ENCODE data around the gene GNA14.

Gene GNA14

GRCh38 chr9:77604316-77604715 lies 43.8 kb downstream of the GNA14 start:
- TF ChIP-seq GATA1 (IDR thresholded peaks at IDR 0.05; ENCODE audit: low read depth, low read length) (no peak), POLR2A (IDR thresholded peaks at IDR 0.05; ENCODE audit: low read length) (no peak)

GRCh38 chr9:77602852-77603251 lies 45.3 kb downstream of the GNA14 start:
- TF ChIP-seq GATA1 (IDR thresholded peaks at IDR 0.05; ENCODE audit: low read depth, low read length), result no peak
- TF ChIP-seq POLR2A (IDR thresholded peaks at IDR 0.05; ENCODE audit: low read length), result no peak
- DNase-seq, result no peak

More at GRCh38 chr9:77604316-77604715, 43.8 kb downstream of the GNA14 start:
- no peak for DNase-seq

DNA sequence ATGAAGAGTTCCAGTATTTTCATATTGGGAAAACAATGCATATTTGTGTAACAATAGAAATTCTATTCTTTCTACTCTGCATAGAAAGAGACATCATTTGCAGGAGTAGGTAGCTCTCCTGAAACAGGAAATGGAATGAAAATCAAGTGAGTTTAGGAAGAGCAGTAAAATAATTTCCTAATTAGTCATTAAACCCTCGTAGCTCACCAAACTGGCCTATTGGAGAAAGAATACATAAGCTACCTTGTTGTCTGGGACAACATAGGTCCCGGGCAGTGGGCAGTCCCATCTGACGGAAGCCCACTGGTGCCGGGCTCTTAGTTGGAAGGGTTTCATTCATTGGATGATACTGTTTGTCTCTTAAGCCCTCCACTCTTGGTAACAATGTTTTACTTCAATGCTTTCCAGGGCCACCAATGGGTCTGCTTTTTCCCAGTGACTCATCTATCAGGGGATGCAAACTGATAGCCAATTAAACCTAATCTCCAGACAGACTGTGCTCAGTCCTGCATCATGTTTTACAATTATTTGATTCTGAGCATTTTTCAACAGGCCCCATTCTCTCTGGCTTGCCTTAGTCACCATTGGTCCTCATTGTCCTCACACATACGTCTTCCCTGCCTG lies 46.5 kb downstream of the GNA14 start:
- no peak for TF ChIP-seq POLR2A (IDR thresholded peaks at IDR 0.05; ENCODE audit: low read length)
- no peak for TF ChIP-seq GATA1 (IDR thresholded peaks at IDR 0.05; ENCODE audit: low read depth, low read length)
- DNase-seq, result no peak

- no peak for DNase-seq
- TF ChIP-seq POLR2A (IDR thresholded peaks at IDR 0.05; ENCODE audit: low read length), result no peak
- no peak for TF ChIP-seq GATA1 (IDR thresholded peaks at IDR 0.05; ENCODE audit: low read depth, low read length)
These were observed 47.3 kb downstream of the GNA14 start for GRCh38 chr9:77600810-77601209.

- DNase-seq, result no peak
- TF ChIP-seq GATA1 (IDR thresholded peaks at IDR 0.05; ENCODE audit: low read depth, low read length) (no peak), POLR2A (IDR thresholded peaks at IDR 0.05; ENCODE audit: low read length) (no peak)
These were observed 48.6 kb downstream of the GNA14 start for GRCh38 chr9:77599492-77599891.

- DNase-seq, result no peak
- TF ChIP-seq GATA1 (IDR thresholded peaks at IDR 0.05; ENCODE audit: low read depth, low read length) (no peak), POLR2A (IDR thresholded peaks at IDR 0.05; ENCODE audit: low read length) (no peak)
These were observed 49.1 kb downstream of the GNA14 start for GRCh38 chr9:77598991-77599390.

DNA sequence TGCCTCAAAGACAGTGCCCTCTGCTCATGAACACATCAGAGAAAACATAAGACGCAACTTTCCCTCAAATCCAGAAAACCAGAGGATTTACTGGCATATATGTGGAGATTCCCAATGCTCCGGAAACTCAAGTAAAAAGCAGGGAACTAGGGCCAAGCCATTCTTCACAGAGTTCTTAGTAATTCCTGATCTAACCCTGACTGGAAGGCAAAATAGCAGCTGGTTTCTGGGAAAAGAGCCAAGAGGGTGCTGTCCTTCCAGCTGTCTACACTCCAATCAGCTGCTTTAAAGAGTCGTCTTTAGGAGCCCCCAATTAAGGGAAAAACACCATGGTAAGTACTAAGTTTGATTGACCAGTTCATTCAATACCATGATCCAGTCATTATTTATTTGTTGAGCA lies 49.6 kb downstream of the GNA14 start:
- TF ChIP-seq GATA1 (IDR thresholded peaks at IDR 0.05; ENCODE audit: low read depth, low read length) (no peak), POLR2A (IDR thresholded peaks at IDR 0.05; ENCODE audit: low read length) (no peak)
- DNase-seq, result no peak

DNA sequence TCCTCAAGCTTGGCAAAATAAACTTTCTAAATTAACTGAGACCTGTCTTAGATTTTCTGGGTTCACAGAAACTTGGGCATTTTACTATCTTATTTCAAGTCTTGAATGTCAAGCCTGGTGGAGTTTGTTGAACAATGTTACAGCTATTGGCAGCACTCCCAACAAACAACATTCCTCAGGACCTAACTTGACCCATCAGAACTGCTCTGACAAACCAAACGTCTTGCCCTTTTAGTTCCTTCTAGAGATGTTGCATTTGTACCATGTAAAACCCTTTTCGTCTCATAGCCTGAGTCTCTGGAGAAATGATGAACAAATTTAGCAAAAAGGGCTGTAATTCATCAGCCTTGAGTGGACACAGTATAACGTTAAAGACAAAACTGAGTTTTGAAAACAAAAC lies 51.1 kb downstream of the GNA14 start:
- DNase-seq, result no peak
- TF ChIP-seq GATA1 (IDR thresholded peaks at IDR 0.05; ENCODE audit: low read depth, low read length), result no peak
- no peak for TF ChIP-seq POLR2A (IDR thresholded peaks at IDR 0.05; ENCODE audit: low read length)

DNA sequence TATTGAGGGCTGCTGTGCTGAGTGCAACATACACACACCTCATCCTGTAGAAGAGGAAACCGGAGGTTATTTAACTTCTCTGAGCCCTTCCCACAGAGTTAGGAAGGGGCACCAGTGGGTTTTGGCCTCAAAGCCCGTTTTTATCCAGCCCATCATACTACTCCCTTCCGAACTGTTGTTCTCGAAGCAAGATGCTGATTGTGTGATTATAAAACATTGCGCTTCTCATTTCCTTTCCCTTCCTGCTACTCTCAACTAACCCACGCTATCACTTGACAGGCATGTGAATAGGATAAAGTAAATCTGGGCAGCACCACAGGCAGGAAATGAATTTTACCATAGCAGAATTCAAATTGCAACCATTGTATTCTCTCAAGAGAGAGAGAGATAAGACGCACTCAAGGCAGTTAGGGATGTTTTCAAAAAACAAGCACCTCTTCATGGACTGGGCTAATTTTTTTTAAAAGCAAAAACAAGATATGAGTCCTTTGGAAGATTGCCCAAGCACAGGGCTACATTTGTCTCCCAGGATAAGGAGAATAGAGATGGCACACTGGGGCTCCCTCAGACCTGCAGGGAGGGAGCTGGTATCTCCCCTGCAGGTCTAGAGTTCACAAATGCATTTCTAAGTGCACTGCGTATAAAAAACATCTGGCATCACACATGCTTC lies 52.6 kb downstream of the GNA14 start:
- DNase-seq, result peak in 1 of 2 experiments; percentile 14
- TF ChIP-seq POLR2A (IDR thresholded peaks at IDR 0.05; ENCODE audit: low read length) (no peak), GATA1 (IDR thresholded peaks at IDR 0.05; ENCODE audit: low read depth, low read length) (no peak)

DNA sequence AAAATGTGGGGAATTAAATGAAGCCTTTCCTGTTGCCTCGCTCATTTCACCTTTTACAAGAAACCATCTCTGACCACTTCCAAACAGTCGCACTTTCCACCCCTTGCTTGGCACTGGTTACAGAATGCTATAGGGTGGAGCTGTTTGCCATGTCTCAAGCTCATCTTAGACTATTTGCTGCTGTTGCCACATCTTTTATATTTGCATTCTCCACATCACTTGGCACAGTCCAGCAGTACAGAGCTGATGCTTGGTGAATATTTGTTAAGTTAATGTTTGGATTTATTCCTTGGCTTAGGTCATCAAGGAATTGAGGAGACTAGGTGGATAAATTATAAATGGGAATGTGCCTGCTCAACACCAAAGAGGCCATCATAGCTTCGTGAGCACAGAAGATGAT lies 53.2 kb downstream of the GNA14 start:
- TF ChIP-seq POLR2A (IDR thresholded peaks at IDR 0.05; ENCODE audit: low read length) (no peak), GATA1 (IDR thresholded peaks at IDR 0.05; ENCODE audit: low read depth, low read length) (no peak)
- no peak for DNase-seq

DNA sequence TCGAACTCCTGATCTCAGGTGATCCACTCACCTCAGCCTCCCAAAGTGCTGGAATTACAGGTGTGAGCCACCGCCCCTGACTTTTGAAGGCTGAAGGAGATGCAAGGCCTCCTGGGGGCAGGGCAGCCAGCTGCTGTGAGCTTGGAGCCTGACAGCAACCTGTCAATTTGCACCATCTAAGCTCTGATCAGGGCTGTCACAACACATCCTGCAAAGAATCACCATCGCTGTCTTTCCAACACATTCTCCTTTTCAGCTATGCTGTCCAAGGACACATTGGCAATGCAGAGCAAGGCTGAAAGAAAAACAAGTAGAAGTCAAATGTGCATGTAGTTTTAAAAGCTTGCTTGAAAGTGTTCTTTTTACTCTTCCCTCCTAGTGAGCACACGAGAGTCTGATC lies 54.6 kb downstream of the GNA14 start:
- no peak for TF ChIP-seq GATA1 (IDR thresholded peaks at IDR 0.05; ENCODE audit: low read depth, low read length)
- no peak for DNase-seq

- DNase-seq, result no peak
- TF ChIP-seq GATA1 (IDR thresholded peaks at IDR 0.05; ENCODE audit: low read depth, low read length), result no peak
- TF ChIP-seq POLR2A (IDR thresholded peaks at IDR 0.05; ENCODE audit: low read length), result no peak
These were observed 55.6 kb downstream of the GNA14 start for GRCh38 chr9:77592476-77592875.

GRCh38 chr9:77589046-77589795 lies 58.9 kb downstream of the GNA14 start:
- no peak for TF ChIP-seq GATA1 (IDR thresholded peaks at IDR 0.05; ENCODE audit: low read depth, low read length)
- TF ChIP-seq POLR2A (IDR thresholded peaks at IDR 0.05; ENCODE audit: low read length), result no peak

GRCh38 chr9:77588271-77588937 lies 59.7 kb downstream of the GNA14 start:
- no peak for TF ChIP-seq GATA1 (IDR thresholded peaks at IDR 0.05; ENCODE audit: low read depth, low read length)
- no peak for TF ChIP-seq POLR2A (IDR thresholded peaks at IDR 0.05; ENCODE audit: low read length)
- DNase-seq, result no peak

More at GRCh38 chr9:77589046-77589795, 58.9 kb downstream of the GNA14 start:
- no peak for DNase-seq
